C4-2B (cell line): ENCODE results near the gene HES5.

Experiments
- CTCF ChIP-seq: fragments of 450-650 bp; conservative IDR thresholded peaks from 2 replicates; pipeline ENCODE4 v1.5.1; 2017; ENCODE audit warnings: mild to moderate bottlenecking
- ZFX ChIP-seq: fragments of 450-650 bp; IDR thresholded peaks from 2 replicates; pipeline ENCODE4 v1.6.1; 2017

GRCh38 chr1:2557482-2558400 is 27.7 kb upstream of the HES5 start:
- TF ChIP-seq CTCF (no peak), ZFX (no peak)
